WERI-Rb-1 (cell line): ENCODE measurements around the gene SDHAF2.
"Not testable (repeated sequence)": the region's sequence is repeated elsewhere in the genome, so short reads cannot be mapped to it uniquely, and the experiment has no call there.

ENCODE experiments used
- DNase-seq: peaks from one replicate; pipeline ENCODE4 v3.0.0-alpha.2; 2020
- H3K27ac ChIP-seq: fragments of 250-450 bp; sonication (Bioruptor Pico); 2 replicates; pipeline ENCODE4 v1.5.1; 2020; ENCODE audit warnings: mild to moderate bottlenecking, moderate library complexity
- H3K27me3 ChIP-seq: fragments of 250-450 bp; sonication (Bioruptor Pico); 2 replicates; pipeline ENCODE4 v1.5.1; 2021; ENCODE audit warnings: mild to moderate bottlenecking, low read depth, moderate library complexity; ENCODE audit not compliant: insufficient read depth, severe bottlenecking
- H3K36me3 ChIP-seq: fragments of 250-450 bp; sonication (Bioruptor Pico); 2 replicates; pipeline ENCODE4 v1.5.1; 2020; ENCODE audit warnings: mild to moderate bottlenecking, moderate library complexity
- H3K4me3 ChIP-seq: 2 replicates; pipeline ENCODE4 v1.5.1; 2011; ENCODE audit warnings: low read depth, mild to moderate bottlenecking, control low read depth, low read length
- H3K9me3 ChIP-seq: fragments of 250-450 bp; sonication (Bioruptor Pico); 2 replicates; pipeline ENCODE4 v1.5.1; 2021; ENCODE audit warnings: mild to moderate bottlenecking, moderate library complexity; ENCODE audit not compliant: severe bottlenecking
- CTCF ChIP-seq: IDR thresholded peaks from 2 replicates; pipeline ENCODE4 v1.5.1; 2011; ENCODE audit warnings: low read depth, mild to moderate bottlenecking, control low read depth, inconsistent platforms, low read length

SDHAF2 gene

GRCh38 chr11:61460474-61460881, 30.6 kb downstream of the SDHAF2 start:
- TF ChIP-seq CTCF: no peak
- no peaks in the 10 kb centered on the region for H3K27me3 ChIP-seq
- no peaks in the 10 kb centered on the region; the same call in 1 of the 2 replicates for H3K36me3 ChIP-seq
- no peak for DNase-seq
- no peak overlapping the region for H3K27ac ChIP-seq
- H3K4me3 ChIP-seq: no peak overlapping the region
- no peaks in the 10 kb centered on the region for H3K9me3 ChIP-seq

- Histone ChIP-seq H3K36me3 (no peaks in the 10 kb centered on the region; the same call in 1 of the 2 replicates), H3K27ac (no peak overlapping the region), H3K27me3 (no peaks in the 10 kb centered on the region), H3K9me3 (no peaks in the 10 kb centered on the region), H3K4me3 (no peak overlapping the region)
- no peak for DNase-seq
- peak; percentile 41; the same call in 1 of the 2 replicates for TF ChIP-seq CTCF
Measured at GRCh38 chr11:61460986-61461385, 31.1 kb downstream of the SDHAF2 start.

DNA sequence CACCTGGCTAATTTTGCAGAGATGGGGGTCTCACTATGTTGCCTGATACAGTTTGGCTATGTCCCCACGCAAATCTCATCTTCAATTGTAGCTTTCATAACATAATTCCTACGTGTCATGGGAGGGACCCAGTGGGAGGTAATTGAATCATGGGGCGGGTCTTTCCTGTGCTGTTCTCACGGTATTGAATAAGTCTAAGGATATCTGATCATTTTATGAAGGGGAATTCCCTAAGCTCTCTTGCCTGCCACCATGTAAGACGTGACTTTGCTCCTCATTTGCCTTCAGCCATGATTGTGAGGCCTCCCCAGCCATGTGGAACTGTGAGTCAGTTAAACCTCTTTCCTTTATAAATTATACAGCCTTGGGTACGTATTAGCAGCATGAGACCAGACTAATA, 37.7 kb downstream of the SDHAF2 start:
- not testable (repeated sequence) for H3K36me3 ChIP-seq

DNA sequence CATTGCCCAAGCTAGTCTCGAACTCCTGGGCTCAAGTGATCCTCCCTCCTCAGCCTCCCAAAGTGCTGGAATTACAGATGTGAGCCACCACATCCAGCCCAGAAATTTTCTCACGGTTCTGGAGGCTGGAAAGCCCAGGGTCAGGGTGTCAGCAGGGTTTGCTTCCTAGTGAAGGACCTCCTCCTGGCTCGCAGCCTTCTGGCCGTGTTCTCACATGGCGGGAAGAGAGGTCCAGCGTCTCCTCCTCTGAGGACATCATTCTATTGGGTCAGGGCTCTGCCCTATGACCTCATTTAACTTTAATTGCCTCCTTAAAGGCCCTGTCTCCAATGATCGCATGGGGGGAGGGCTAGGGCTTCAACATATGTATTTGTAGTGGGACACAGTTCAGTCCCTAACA, 38.1 kb downstream of the SDHAF2 start:
- no peak for TF ChIP-seq CTCF
- Histone ChIP-seq H3K27me3 (no peaks in the 10 kb centered on the region), H3K36me3 (no peaks in the 10 kb centered on the region), H3K9me3 (no peaks in the 10 kb centered on the region), H3K4me3 (no peak overlapping the region), H3K27ac (no peak overlapping the region)
- DNase-seq: no peak

More for the DNA sequence above, 37.7 kb downstream of the SDHAF2 start:
- DNase-seq, H3K27ac ChIP-seq, H3K27me3 ChIP-seq, H3K9me3 ChIP-seq, H3K4me3 ChIP-seq: not testable (repeated sequence)

GRCh38 chr11:61472282-61472681, 42.4 kb downstream of the SDHAF2 start:
- no peak for DNase-seq
- Histone ChIP-seq H3K9me3 (no peaks in the 10 kb centered on the region), H3K4me3 (no peak overlapping the region), H3K27me3 (no peaks in the 10 kb centered on the region), H3K36me3 (no peaks in the 10 kb centered on the region), H3K27ac (no peak overlapping the region)
- no peak for TF ChIP-seq CTCF

DNA sequence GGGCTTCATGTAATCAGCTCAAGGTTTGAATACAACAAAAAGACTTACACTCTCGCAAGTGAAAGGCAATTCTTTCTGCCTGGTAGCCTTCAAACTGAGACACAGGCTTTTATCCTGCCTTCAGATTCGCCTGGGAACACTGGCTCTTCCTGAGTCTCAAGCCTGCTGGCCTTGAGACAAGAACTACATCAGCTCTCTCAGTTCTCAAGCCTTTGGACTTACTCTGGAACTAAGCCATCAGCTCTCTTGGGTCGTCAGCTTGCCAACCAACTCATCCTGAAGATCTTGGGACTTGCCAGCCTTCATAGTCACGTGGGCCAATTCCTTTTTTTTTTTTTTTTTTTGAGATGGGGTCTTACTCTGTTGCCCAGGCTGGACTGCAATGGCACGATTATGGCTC, 42.9 kb downstream of the SDHAF2 start:
- no peak for DNase-seq
- no peaks in the 10 kb centered on the region for H3K36me3 ChIP-seq
- H3K4me3 ChIP-seq: no peak overlapping the region
- H3K27me3 ChIP-seq: no peaks in the 10 kb centered on the region
- H3K27ac ChIP-seq: no peak overlapping the region
- TF ChIP-seq CTCF: no peak
- no peaks in the 10 kb centered on the region for H3K9me3 ChIP-seq
